ENCODE data around the gene PCDHGC4.

GRCh38 chr5:141465351-141465750 lies 19.5 kb upstream of the PCDHGC4 start:
- no peak for TF ChIP-seq CTCF (conservative IDR thresholded peaks at IDR 0.05)
- TF ChIP-seq ZFX (IDR thresholded peaks at IDR 0.05), result no peak
